Loucy (cell line): ENCODE results near the gene C2CD4C.

Experiments used
- H2AFZ ChIP-seq: fragments of 200-600 bp; sonication (generic); 2 replicates; pipeline ENCODE4 v1.6.0; 2016; ENCODE audit warnings: antibody characterized with exemption, mild to moderate bottlenecking, low read length, moderate library complexity
- H3F3A ChIP-seq: fragments of 200-600 bp; 2 replicates; pipeline ENCODE4 v1.6.0; 2016; ENCODE audit warnings: antibody characterized with exemption, low read depth, mild to moderate bottlenecking
- H3K27me3 ChIP-seq: fragments of 200-600 bp; sonication (generic); 2 replicates; pipeline ENCODE4 v1.6.1; 2014; ENCODE audit warnings: low read length, mild to moderate bottlenecking; ENCODE audit not compliant: insufficient read depth, poor library complexity, severe bottlenecking
- H3K36me3 ChIP-seq: fragments of 200-600 bp; sonication (generic); 2 replicates; pipeline ENCODE4 v1.6.1; 2016; ENCODE audit warnings: low read length; ENCODE audit not compliant: insufficient read depth
- H3K4me1 ChIP-seq: fragments of 200-600 bp; sonication (generic); 2 replicates; pipeline ENCODE4 v1.5.1; 2014; ENCODE audit warnings: low read length, mild to moderate bottlenecking; ENCODE audit not compliant: insufficient read depth, poor library complexity, severe bottlenecking
- H3K4me2 ChIP-seq: fragments of 200-600 bp; sonication (generic); 2 replicates; pipeline ENCODE4 v1.6.0; 2014; ENCODE audit warnings: antibody characterized with exemption, low read length, low read depth, mild to moderate bottlenecking; ENCODE audit not compliant: poor library complexity, severe bottlenecking
- H3K4me3 ChIP-seq: fragments of 200-600 bp; sonication (generic); 2 replicates; pipeline ENCODE4 v1.5.1; 2014; ENCODE audit warnings: low read length, mild to moderate bottlenecking, mixed read lengths; ENCODE audit not compliant: poor library complexity, severe bottlenecking
- H3K79me2 ChIP-seq: fragments of 200-600 bp; sonication (generic); 2 replicates; pipeline ENCODE4 v1.6.1; 2014; ENCODE audit warnings: low read length; ENCODE audit not compliant: insufficient read depth
- H3K9ac ChIP-seq: fragments of 200-600 bp; sonication (generic); 2 replicates; pipeline ENCODE4 v1.6.0; 2014; ENCODE audit warnings: mild to moderate bottlenecking, low read depth, low read length, moderate library complexity; ENCODE audit not compliant: poor library complexity, severe bottlenecking
- H3K9me2 ChIP-seq: fragments of 200-600 bp; sonication (generic); replicated peaks from 2 replicates; pipeline ENCODE4 v1.6.1; 2016; ENCODE audit warnings: low read depth, low read length, mixed read lengths
- H3K9me3 ChIP-seq: fragments of 200-600 bp; sonication (generic); 2 replicates; pipeline ENCODE4 v1.6.1; 2014; ENCODE audit warnings: mild to moderate bottlenecking, antibody characterized with exemption, low read length, low read depth; ENCODE audit not compliant: insufficient read depth
- H4K20me1 ChIP-seq: fragments of 200-600 bp; sonication (generic); 2 replicates; pipeline ENCODE4 v1.6.0; 2014; ENCODE audit warnings: antibody characterized with exemption, low read length, mild to moderate bottlenecking; ENCODE audit not compliant: insufficient read depth, poor library complexity, severe bottlenecking
- EZH2phosphoT487 ChIP-seq: fragments of 200-600 bp; IDR thresholded peaks from 2 replicates; pipeline ENCODE4 v1.6.1; 2018; ENCODE audit warnings: antibody characterized with exemption, mild to moderate bottlenecking, moderate library complexity, borderline replicate concordance
- TF ChIP-seq, protein P1 (sequence below): fragments of 200-600 bp; sonication (generic); conservative IDR thresholded peaks from 2 replicates; pipeline ENCODE4 v1.5.1; 2014; ENCODE audit warnings: mild to moderate bottlenecking, antibody characterized with exemption, low read length

C2CD4C gene, protein sequence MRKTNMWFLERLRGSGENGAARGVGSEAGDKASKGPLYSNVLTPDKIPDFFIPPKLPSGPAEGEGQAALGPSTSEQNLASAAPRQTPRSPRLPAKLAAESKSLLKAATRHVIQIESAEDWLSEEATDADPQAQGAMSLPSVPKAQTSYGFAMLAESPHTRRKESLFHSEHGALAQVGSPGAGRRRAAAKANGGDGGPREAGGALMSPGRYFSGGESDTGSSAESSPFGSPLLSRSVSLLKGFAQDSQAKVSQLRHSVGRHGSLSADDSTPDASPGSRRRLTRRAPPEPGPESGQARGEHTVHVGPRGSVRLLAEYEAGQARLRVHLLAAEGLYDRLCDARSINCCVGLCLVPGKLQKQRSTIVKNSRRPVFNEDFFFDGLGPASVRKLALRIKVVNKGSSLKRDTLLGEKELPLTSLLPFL

DNA sequence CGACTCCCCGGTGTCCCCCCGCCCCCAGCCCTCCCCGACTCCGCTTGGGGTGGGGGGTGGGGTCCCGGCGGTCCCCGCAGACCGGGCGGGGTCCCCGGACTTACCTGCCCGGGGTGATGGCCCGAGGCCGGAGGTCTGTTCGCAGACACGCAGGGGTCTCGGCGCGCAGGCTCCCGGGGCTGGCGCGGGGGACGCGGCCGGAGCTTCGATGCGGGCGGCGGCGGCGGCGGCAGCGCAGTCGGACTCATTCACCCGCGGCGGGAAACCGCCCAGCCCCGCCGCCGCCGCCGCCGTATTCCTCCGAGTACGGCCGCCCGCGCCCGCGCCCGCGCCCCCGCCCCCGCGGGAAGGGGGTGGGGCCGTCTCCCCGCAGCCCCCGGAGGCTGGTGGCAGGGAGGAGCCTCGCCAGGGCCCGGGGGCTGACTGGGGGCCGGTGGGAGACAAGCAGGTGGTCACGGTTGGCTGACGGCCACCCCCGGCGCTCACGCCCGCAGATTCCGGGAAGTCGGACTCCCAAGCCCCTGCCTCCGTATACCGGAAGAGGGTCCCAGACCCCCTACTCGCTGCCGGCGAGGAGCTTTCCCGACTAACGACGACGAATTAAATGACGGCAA is at the start of gene C2CD4C:
Gene C2CD4C, minus strand, starts transcription at position 246 of the 614 bp plus-strand sequence. CDS start 786 bp downstream, outside the sequence.
- Histone ChIP-seq H3K36me3 (no peaks in the 10 kb centered on the region), H3K9ac (peak within 1 kb of the TSS; percentile 55), H4K20me1 (no peaks in the 10 kb centered on the region), H3K79me2 (no peaks in the 10 kb centered on the region), H2AFZ (peak within 1 kb of the TSS; percentile 77; the same call in 1 of the 2 replicates), H3K9me2 (no peaks in the 10 kb centered on the region), H3K4me1 (peaks cover 8% of the 10 kb centered on the region), H3K9me3 (peaks cover 2% of the 10 kb centered on the region; the same call in 1 of the 2 replicates), H3K27me3 (no peaks in the 10 kb centered on the region), H3K4me3 (peak within 1 kb of the TSS; percentile 71), H3F3A (no peaks in the 10 kb centered on the region), H3K4me2 (peak within 1 kb of the TSS; percentile 82)
- no peak for TF ChIP-seq EZH2phosphoT487
- TF ChIP-seq, protein P1, sequence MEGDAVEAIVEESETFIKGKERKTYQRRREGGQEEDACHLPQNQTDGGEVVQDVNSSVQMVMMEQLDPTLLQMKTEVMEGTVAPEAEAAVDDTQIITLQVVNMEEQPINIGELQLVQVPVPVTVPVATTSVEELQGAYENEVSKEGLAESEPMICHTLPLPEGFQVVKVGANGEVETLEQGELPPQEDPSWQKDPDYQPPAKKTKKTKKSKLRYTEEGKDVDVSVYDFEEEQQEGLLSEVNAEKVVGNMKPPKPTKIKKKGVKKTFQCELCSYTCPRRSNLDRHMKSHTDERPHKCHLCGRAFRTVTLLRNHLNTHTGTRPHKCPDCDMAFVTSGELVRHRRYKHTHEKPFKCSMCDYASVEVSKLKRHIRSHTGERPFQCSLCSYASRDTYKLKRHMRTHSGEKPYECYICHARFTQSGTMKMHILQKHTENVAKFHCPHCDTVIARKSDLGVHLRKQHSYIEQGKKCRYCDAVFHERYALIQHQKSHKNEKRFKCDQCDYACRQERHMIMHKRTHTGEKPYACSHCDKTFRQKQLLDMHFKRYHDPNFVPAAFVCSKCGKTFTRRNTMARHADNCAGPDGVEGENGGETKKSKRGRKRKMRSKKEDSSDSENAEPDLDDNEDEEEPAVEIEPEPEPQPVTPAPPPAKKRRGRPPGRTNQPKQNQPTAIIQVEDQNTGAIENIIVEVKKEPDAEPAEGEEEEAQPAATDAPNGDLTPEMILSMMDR, result no peak

DNA sequence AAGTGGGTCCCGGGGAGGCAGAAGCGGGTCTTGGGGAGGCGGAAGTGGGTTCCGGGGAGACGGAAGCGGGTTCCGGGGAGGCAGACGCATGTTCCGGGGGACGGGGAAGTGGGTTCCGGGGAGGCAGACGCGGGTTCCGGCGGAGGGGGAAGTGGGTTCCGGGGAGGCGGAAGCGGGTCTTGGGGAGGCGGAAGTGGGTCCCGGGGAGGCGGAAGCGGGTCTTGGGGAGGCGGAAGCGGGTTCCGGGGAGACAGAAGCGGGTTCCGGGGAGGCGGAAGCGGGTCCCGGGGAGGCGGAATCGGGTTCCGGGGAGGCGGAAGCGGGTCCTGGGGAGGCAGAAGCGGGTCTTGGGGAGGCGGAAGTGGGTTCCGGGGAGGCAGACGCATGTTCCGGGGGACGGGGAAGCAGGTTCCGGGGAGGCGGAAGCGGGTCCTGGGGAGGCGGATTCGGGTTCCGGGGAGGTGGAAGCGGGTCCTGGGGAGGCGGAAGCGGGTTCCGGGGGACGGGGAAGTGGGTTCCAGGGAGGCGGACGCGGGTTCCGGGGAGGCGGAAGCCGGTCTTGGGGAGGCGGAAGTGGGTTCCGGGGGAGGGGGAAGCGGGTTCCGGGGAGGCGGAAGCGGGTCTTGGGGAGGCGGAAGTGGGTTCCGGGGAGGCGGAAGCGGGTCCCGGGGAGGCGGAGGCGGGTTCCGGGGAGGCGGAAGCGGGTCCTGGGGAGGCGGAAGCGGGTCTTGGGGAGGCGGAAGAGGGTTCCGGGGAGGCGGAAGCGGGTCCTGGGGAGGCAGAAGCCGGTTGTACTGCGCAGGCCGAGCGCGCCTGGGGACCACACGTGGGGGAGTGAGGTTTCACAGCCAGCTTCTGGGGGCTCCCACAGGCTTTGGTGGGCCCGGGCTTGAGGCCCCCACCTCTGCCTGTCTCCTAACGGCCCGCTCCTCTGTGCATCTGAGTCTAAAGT is 49.4 kb upstream of the C2CD4C start:
- Histone ChIP-seq H3K9me2 (no peaks in the 10 kb centered on the region), H3F3A (no peaks in the 10 kb centered on the region), H3K4me2 (no peak overlapping the region), H2AFZ (no peak overlapping the region), H3K36me3 (no peaks in the 10 kb centered on the region), H4K20me1 (no peaks in the 10 kb centered on the region), H3K9me3 (peaks cover 16% of the 10 kb centered on the region; the same call in 1 of the 2 replicates), H3K4me3 (no peak overlapping the region), H3K9ac (no peak overlapping the region), H3K79me2 (no peaks in the 10 kb centered on the region), H3K27me3 (no peaks in the 10 kb centered on the region), H3K4me1 (no peaks in the 10 kb centered on the region)
- TF ChIP-seq, protein P1, result no peak
- TF ChIP-seq EZH2phosphoT487, result no peak

DNA sequence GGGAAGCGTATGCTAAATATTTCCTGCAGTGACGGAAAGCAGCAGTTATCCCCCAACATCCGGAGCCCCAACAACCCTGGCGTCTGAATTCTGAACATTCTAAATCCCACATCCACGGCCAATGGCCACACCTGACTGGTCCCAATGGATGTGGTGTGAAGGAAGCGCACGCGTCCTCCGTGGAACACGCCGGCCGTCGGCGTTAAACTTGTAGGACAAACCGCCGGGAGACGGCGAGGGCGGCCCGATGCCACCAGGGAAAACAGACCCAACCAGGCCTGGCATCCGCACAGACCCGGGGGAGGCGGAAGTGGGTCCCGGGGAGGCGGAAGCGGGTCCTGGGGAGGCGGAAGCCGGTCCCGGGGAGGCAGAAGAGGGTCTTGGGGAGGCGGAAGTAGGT is 48.7 kb upstream of the C2CD4C start:
- H3K9ac ChIP-seq, result no peak overlapping the region
- H3K9me2 ChIP-seq, result no peaks in the 10 kb centered on the region
- H3F3A ChIP-seq, result no peaks in the 10 kb centered on the region
- no peak overlapping the region for H2AFZ ChIP-seq
- H3K4me1 ChIP-seq, result no peaks in the 10 kb centered on the region
- TF ChIP-seq EZH2phosphoT487, result no peak
- TF ChIP-seq, protein P1, result no peak
- no peaks in the 10 kb centered on the region for H3K36me3 ChIP-seq
- H3K9me3 ChIP-seq, result peaks cover 20% of the 10 kb centered on the region; the same call in 1 of the 2 replicates
- H4K20me1 ChIP-seq, result no peaks in the 10 kb centered on the region
- no peak overlapping the region for H3K4me3 ChIP-seq
- no peak overlapping the region for H3K4me2 ChIP-seq
- no peaks in the 10 kb centered on the region for H3K79me2 ChIP-seq
- no peaks in the 10 kb centered on the region for H3K27me3 ChIP-seq
